OCI-LY1 (cell line): ENCODE results near the gene NEURL1B.

Experiments
- H2AFZ ChIP-seq: fragments of 200-600 bp; sonication (generic), shearing (Covaris generic); 2 replicates; pipeline ENCODE4 v1.6.0; 2014; ENCODE audit warnings: antibody characterized with exemption, mild to moderate bottlenecking, low read length
- H3F3A ChIP-seq: fragments of 200-600 bp; sonication (generic), shearing (Covaris generic); 2 replicates; pipeline ENCODE4 v1.6.0; 2014; ENCODE audit warnings: mild to moderate bottlenecking, antibody characterized with exemption, low read length, moderate library complexity; ENCODE audit not compliant: insufficient read depth
- H3K27ac ChIP-seq: fragments of 200-600 bp; sonication (generic); 2 replicates; pipeline ENCODE4 v1.5.1; 2014; ENCODE audit warnings: low read length, mixed run types, mild to moderate bottlenecking, low read depth; ENCODE audit not compliant: poor library complexity, severe bottlenecking
- H3K27me3 ChIP-seq: fragments of 200-600 bp; sonication (generic); 2 replicates; pipeline ENCODE4 v1.6.0; 2014; ENCODE audit warnings: antibody characterized with exemption, mild to moderate bottlenecking, low read length, moderate library complexity; ENCODE audit not compliant: insufficient read depth
- H3K36me3 ChIP-seq: fragments of 200-600 bp; sonication (generic); 2 replicates; pipeline ENCODE4 v1.6.1; 2014; ENCODE audit warnings: mild to moderate bottlenecking, antibody characterized with exemption, low read length, moderate library complexity, mixed read lengths; ENCODE audit not compliant: insufficient read depth
- H3K4me1 ChIP-seq: fragments of 200-600 bp; sonication (generic); 2 replicates; pipeline ENCODE4 v1.5.1; 2014; ENCODE audit warnings: mild to moderate bottlenecking, low read length, moderate library complexity; ENCODE audit not compliant: insufficient read depth, severe bottlenecking
- H3K4me2 ChIP-seq: fragments of 200-600 bp; sonication (generic), shearing (Covaris generic); 2 replicates; pipeline ENCODE4 v1.6.1; 2014; ENCODE audit warnings: low read length
- H3K4me3 ChIP-seq: fragments of 200-600 bp; sonication (generic); 2 replicates; pipeline ENCODE4 v1.5.1; 2014; ENCODE audit warnings: low read length, low read depth, mild to moderate bottlenecking, mixed read lengths; ENCODE audit not compliant: poor library complexity, severe bottlenecking
- H3K79me2 ChIP-seq: fragments of 200-600 bp; shearing (Covaris generic); 2 replicates; pipeline ENCODE4 v1.6.1; 2016; ENCODE audit warnings: mixed run types, low read length, mixed read lengths; ENCODE audit not compliant: insufficient read depth
- H3K9ac ChIP-seq: fragments of 200-600 bp; sonication (generic), shearing (Covaris generic); 2 replicates; pipeline ENCODE4 v1.6.1; 2014; ENCODE audit warnings: mild to moderate bottlenecking, low read length, mixed read lengths
- H3K9me2 ChIP-seq: fragments of 200-600 bp; sonication (generic), shearing (Covaris generic); 2 replicates; pipeline ENCODE4 v1.6.1; 2014; ENCODE audit warnings: low read depth, mild to moderate bottlenecking, low read length, mixed read lengths
- H3K9me3 ChIP-seq: fragments of 200-600 bp; shearing (Covaris generic); 2 replicates; pipeline ENCODE4 v1.6.1; 2014; ENCODE audit warnings: low read length, mixed read lengths
- H4K20me1 ChIP-seq: fragments of 200-600 bp; sonication (generic), shearing (Covaris generic); 2 replicates; pipeline ENCODE4 v1.6.0; 2016; ENCODE audit warnings: mild to moderate bottlenecking, low read length; ENCODE audit not compliant: insufficient read depth
- CTCF ChIP-seq: fragments of 200-600 bp; sonication (generic), shearing (Covaris generic); IDR thresholded peaks from 2 replicates; pipeline ENCODE4 v1.5.1; 2017; ENCODE audit warnings: mild to moderate bottlenecking, antibody characterized with exemption, low read length, moderate library complexity, mixed read lengths
- EZH2 ChIP-seq: fragments of 200-600 bp; sonication (generic), shearing (Covaris generic); IDR thresholded peaks from 2 replicates; pipeline ENCODE4 v1.8.0; 2017; ENCODE audit warnings: borderline replicate concordance, mixed run types, mild to moderate bottlenecking, antibody characterized with exemption, low read length, moderate library complexity, mixed read lengths

Gene NEURL1B

GRCh38 chr5:172594867-172595466 is 46.1 kb upstream of the NEURL1B start:
- no peaks in the 10 kb centered on the region for H4K20me1 ChIP-seq
- H3K9me3 ChIP-seq, result no peaks in the 10 kb centered on the region
- H3K27me3 ChIP-seq, result no peaks in the 10 kb centered on the region
- no peaks in the 10 kb centered on the region for H3K4me1 ChIP-seq
- H3F3A ChIP-seq, result no peaks in the 10 kb centered on the region
- H3K4me2 ChIP-seq, result no peak overlapping the region
- H2AFZ ChIP-seq, result no peak overlapping the region
- TF ChIP-seq CTCF (no peak), EZH2 (no peak)
- H3K9me2 ChIP-seq, result no peaks in the 10 kb centered on the region
- H3K9ac ChIP-seq, result no peak overlapping the region
- no peak overlapping the region for H3K4me3 ChIP-seq
- no peaks in the 10 kb centered on the region for H3K79me2 ChIP-seq
- H3K36me3 ChIP-seq, result no peaks in the 10 kb centered on the region
- no peak overlapping the region for H3K27ac ChIP-seq

- H3K9me2 ChIP-seq, result no peaks in the 10 kb centered on the region
- H3K27ac ChIP-seq, result no peak overlapping the region
- no peaks in the 10 kb centered on the region for H3K9me3 ChIP-seq
- no peak overlapping the region for H3K4me2 ChIP-seq
- no peaks in the 10 kb centered on the region for H3F3A ChIP-seq
- no peak overlapping the region for H3K4me3 ChIP-seq
- H3K27me3 ChIP-seq, result no peaks in the 10 kb centered on the region
- TF ChIP-seq CTCF (no peak), EZH2 (no peak)
- H3K9ac ChIP-seq, result no peak overlapping the region
- H2AFZ ChIP-seq, result no peak overlapping the region
- H3K4me1 ChIP-seq, result no peaks in the 10 kb centered on the region
- H4K20me1 ChIP-seq, result no peaks in the 10 kb centered on the region
- H3K79me2 ChIP-seq, result no peaks in the 10 kb centered on the region
- H3K36me3 ChIP-seq, result no peaks in the 10 kb centered on the region
Measured at GRCh38 chr5:172595596-172596455, 45.2 kb upstream of the NEURL1B start.

GRCh38 chr5:172596638-172597231 is 44.3 kb upstream of the NEURL1B start:
- Histone ChIP-seq H4K20me1 (no peaks in the 10 kb centered on the region), H3K79me2 (no peaks in the 10 kb centered on the region), H3K4me1 (no peaks in the 10 kb centered on the region), H2AFZ (no peak overlapping the region), H3K27me3 (no peaks in the 10 kb centered on the region), H3K9me3 (no peaks in the 10 kb centered on the region), H3K4me2 (no peak overlapping the region), H3K36me3 (no peaks in the 10 kb centered on the region), H3K9ac (no peak overlapping the region), H3K27ac (no peak overlapping the region), H3K9me2 (no peaks in the 10 kb centered on the region), H3F3A (no peaks in the 10 kb centered on the region), H3K4me3 (no peak overlapping the region)
- TF ChIP-seq EZH2 (no peak), CTCF (no peak)
